Measurements from ENCODE around the gene TRABD2B.

DNA sequence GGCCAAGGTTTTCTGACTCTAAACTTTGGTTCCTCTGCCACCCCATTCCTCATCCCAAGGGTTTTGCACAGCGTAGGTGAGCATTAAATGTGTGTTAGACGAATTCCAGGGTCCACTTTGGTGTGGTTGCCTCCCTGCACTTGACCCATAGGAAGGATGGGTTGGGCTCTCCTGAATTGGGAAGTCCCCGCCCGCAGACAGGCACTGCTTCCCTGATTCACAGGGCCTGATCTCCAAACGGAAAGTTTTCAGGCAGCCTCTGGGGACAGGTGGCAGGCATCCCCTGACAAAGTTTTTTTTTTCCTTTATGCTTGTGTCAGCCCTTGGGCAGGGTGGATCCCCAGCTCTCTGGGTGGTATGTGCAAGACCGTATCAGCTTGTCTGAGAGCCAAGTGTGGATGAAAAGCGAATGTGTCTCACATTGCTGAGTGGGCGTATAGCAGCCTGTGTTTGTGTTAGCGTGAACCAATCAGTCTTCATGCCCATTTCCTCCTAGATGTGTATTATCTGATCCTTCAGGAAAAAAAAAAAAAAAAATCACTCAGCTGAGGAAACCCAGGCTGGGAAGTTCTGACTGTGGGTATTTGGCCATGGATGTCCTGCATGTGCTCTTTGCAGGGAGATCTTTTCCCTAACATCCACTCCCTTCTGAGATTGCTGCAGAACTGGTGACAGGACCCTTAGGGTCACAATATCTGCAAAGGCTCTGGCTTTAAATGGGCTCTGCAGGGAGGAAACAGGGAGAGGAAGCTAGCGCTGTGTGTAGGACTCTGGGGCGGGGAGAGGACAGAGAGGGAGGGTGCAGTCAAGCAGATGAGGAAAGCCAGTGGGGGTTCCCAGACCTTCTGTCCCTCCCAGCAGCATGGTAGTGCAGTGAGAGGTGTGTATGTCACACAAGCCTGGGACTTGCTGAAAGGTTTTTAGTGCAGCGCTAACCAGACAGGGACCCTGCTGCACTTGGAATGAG, 42.2 kb upstream of the TRABD2B start:
- TF ChIP-seq, protein P1, sequence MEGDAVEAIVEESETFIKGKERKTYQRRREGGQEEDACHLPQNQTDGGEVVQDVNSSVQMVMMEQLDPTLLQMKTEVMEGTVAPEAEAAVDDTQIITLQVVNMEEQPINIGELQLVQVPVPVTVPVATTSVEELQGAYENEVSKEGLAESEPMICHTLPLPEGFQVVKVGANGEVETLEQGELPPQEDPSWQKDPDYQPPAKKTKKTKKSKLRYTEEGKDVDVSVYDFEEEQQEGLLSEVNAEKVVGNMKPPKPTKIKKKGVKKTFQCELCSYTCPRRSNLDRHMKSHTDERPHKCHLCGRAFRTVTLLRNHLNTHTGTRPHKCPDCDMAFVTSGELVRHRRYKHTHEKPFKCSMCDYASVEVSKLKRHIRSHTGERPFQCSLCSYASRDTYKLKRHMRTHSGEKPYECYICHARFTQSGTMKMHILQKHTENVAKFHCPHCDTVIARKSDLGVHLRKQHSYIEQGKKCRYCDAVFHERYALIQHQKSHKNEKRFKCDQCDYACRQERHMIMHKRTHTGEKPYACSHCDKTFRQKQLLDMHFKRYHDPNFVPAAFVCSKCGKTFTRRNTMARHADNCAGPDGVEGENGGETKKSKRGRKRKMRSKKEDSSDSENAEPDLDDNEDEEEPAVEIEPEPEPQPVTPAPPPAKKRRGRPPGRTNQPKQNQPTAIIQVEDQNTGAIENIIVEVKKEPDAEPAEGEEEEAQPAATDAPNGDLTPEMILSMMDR (conservative IDR thresholded peaks at IDR 0.05; ENCODE audit: low read depth, low read length) = no peak
- no peak for TF ChIP-seq EZH2 (IDR thresholded peaks at IDR 0.05; ENCODE audit: borderline replicate concordance, low read depth, low read length, poor library complexity, severe bottlenecking)

Data from A673 (cell line).